Smooth muscle cell (in vitro differentiated cells): ENCODE results near the gene CCDC134. TPM values are rescaled to one million over a fixed set of nuclear protein-coding genes. Genes with fewer than 3 reads are reported as not detected.

Source experiments
- DNase-seq: peaks from one replicate; lab custom pipeline; 2025; ENCODE audit not compliant: unreplicated experiment; lab: John Stamatoyannopoulos, UW
- H2AFZ ChIP-seq: fragments of 200-600 bp; sonication (generic); 2 replicates; pipeline ENCODE4 v1.6.0; 2016; ENCODE audit warnings: antibody characterized with exemption, low read depth, mild to moderate bottlenecking
- H3F3A ChIP-seq: fragments of 200-600 bp; sonication (generic); 2 replicates; pipeline ENCODE4 v1.6.0; 2017; ENCODE audit warnings: antibody characterized with exemption, low read depth
- H3K27ac ChIP-seq: fragments of 200-600 bp; sonication (generic); 2 replicates; pipeline ENCODE4 v1.5.1; 2016; ENCODE audit warnings: low read depth, mild to moderate bottlenecking
- H3K27me3 ChIP-seq: fragments of 200-600 bp; sonication (generic); 2 replicates; pipeline ENCODE4 v1.6.1; 2016; ENCODE audit warnings: low read depth, mild to moderate bottlenecking
- H3K36me3 ChIP-seq: fragments of 200-600 bp; sonication (generic); 2 replicates; pipeline ENCODE4 v1.5.1; 2016; ENCODE audit warnings: low read depth
- H3K4me1 ChIP-seq: fragments of 200-600 bp; sonication (generic); 2 replicates; pipeline ENCODE4 v1.5.1; 2016; ENCODE audit warnings: low read depth
- H3K4me2 ChIP-seq: fragments of 200-600 bp; sonication (generic); 2 replicates; pipeline ENCODE4 v1.6.0; 2016; ENCODE audit warnings: mild to moderate bottlenecking
- H3K4me3 ChIP-seq: fragments of 200-600 bp; sonication (generic); 2 replicates; pipeline ENCODE4 v1.5.1; 2016; ENCODE audit warnings: mild to moderate bottlenecking
- H3K79me2 ChIP-seq: fragments of 200-600 bp; sonication (generic); 2 replicates; pipeline ENCODE4 v1.6.0; 2016; ENCODE audit warnings: low read depth, mild to moderate bottlenecking
- H3K9ac ChIP-seq: fragments of 200-600 bp; sonication (generic); 2 replicates; pipeline ENCODE4 v1.6.0; 2016; ENCODE audit warnings: low read depth
- H3K9me3 ChIP-seq: fragments of 200-600 bp; sonication (generic); replicated peaks from 2 replicates; pipeline ENCODE4 v1.5.1; 2016; ENCODE audit warnings: low read depth
- H4K20me1 ChIP-seq: fragments of 200-600 bp; sonication (generic); 2 replicates; pipeline ENCODE4 v1.6.0; 2016; ENCODE audit warnings: low read depth
- WGBS: methylation state at CpG from one replicate; pipeline ENCODE4 v1.1.7; 2016; ENCODE audit warnings: low lambda C conversion rate; 5-methylcytosine and 5-hydroxymethylcytosine counted together
- polyA plus RNA-seq: library from polyadenylated mRNA; unstranded; fragments of >200 nt; fragmentation: Nextera tagmentation; extraction: Ambion mirVana; gene quantifications from 2 replicates; pipeline ENCODE4 v1.2.1, GENCODE V29; 2016
- total RNA-seq: library from RNA; depleted of rRNA; stranded (reverse); fragments of >200 nt; gene quantifications from 2 replicates; pipeline ENCODE4 v1.2.3, GENCODE V29; 2014
- TF ChIP-seq, protein P1 (sequence below): fragments of 200-600 bp; sonication (generic); IDR thresholded peaks from 2 replicates; pipeline ENCODE4 v1.5.1; 2017; ENCODE audit warnings: borderline replicate concordance, mild to moderate bottlenecking, antibody characterized with exemption; ENCODE audit not compliant: insufficient read depth, poor library complexity, severe bottlenecking

Gene CCDC134
- total and polyA plus RNA-seq, 2 experiments from 2014 or later, result 7.4 to 8.8 TPM

DNA sequence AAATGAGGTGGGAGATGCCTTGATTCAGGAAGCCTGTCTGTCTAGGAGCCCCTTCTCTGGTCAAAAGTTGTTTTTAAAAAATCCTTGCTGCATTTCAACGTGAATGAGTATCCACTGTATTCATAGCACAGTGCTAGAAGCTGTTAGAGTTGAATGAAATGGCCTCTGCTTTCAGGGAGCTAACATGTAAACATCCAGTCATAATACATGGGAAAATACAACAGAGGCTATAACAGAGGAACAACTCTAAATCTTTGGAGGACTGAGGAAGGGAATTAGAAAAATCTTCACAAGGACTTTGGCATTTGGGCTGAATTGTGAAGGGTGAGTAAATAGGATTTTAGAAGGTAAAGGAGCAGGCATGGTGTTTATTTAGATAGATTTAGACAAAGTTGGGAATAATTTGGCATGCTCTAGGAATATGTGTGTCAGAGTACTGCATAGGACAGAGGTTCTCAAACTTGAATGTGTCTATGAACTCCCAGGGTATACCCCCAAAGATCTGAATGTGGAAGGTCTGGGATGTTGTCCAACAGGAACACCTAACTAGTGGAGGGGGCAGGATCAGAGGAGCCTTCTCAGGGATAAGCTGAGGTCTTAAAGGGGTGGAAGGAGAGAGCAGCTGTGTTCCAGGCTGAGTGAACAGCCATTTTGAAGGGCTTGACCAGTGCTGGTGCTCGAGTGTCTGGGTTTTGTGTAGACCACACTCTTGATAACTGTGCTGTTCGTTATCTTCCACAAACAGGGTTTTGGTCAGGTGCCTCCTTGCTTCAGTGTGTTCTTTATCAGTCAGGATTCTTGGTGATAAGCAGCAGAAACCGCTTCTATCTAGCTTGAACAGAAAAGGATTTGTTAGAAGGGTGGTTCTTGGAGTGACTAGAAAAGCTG, 45.1 kb downstream of the CCDC134 start:
- no peak overlapping the region for H3K4me3 ChIP-seq
- H3K36me3 ChIP-seq, result no peaks in the 10 kb centered on the region
- DNase-seq, result no peak
- 35% methylated on average over 4 of the region's 4 CpGs for WGBS
- H3F3A ChIP-seq, result peaks cover 15% of the 10 kb centered on the region
- H2AFZ ChIP-seq, result no peak overlapping the region
- H4K20me1 ChIP-seq, result peaks cover 100% of the 10 kb centered on the region
- peaks cover 28% of the 10 kb centered on the region for H3K4me1 ChIP-seq
- H3K9me3 ChIP-seq, result no peaks in the 10 kb centered on the region
- TF ChIP-seq, protein P1, sequence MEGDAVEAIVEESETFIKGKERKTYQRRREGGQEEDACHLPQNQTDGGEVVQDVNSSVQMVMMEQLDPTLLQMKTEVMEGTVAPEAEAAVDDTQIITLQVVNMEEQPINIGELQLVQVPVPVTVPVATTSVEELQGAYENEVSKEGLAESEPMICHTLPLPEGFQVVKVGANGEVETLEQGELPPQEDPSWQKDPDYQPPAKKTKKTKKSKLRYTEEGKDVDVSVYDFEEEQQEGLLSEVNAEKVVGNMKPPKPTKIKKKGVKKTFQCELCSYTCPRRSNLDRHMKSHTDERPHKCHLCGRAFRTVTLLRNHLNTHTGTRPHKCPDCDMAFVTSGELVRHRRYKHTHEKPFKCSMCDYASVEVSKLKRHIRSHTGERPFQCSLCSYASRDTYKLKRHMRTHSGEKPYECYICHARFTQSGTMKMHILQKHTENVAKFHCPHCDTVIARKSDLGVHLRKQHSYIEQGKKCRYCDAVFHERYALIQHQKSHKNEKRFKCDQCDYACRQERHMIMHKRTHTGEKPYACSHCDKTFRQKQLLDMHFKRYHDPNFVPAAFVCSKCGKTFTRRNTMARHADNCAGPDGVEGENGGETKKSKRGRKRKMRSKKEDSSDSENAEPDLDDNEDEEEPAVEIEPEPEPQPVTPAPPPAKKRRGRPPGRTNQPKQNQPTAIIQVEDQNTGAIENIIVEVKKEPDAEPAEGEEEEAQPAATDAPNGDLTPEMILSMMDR, result no peak
- peak overlapping the region; percentile 11 for H3K4me2 ChIP-seq
- H3K79me2 ChIP-seq, result peaks cover 100% of the 10 kb centered on the region
- H3K9ac ChIP-seq, result no peak overlapping the region
- peak overlapping the region; percentile 38 for H3K27ac ChIP-seq
- H3K27me3 ChIP-seq, result no peaks in the 10 kb centered on the region

DNA sequence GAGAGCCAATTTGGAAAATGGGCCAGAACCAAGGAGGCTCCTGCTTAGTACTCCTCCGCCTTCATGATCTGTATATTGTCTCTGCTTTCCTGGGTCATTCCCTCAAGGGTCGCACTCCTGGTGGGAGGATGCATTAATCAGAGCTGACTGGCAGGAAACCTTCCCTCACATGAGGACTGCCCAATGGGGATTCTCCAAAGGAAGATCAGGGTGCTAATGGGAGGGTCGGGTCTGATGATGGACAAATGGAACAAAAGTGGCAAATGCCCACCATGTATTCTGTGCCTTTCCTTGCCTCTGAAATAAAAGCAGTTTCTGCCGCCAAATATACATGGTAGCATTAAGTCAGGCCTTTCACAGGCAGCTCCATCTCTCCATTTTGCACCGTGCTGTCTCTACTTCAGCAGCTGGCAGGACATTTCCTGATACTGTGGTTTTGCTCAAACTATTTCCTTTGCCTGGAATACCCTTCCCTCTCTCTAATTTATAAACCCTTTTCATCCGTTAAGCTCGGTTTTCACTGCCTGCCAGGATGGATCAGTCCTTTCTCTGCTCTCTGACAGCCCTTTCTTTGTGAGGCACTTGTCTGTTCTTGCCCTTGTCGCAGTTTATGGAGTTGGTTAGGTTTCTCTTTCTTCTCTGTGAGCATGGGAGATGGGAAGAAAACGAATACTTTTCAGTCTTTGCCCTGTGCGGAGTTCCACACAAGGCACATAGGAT, 45.9 kb downstream of the CCDC134 start:
- H3K36me3 ChIP-seq, result no peaks in the 10 kb centered on the region
- TF ChIP-seq, protein P1, result no peak
- no peak for DNase-seq
- WGBS, result 74% methylated on average over 10 of the region's 10 CpGs
- no peak overlapping the region for H2AFZ ChIP-seq
- no peak overlapping the region for H3K4me3 ChIP-seq
- H3K79me2 ChIP-seq, result peaks cover 100% of the 10 kb centered on the region
- H3K27ac ChIP-seq, result peak overlapping the region; percentile 9
- no peak overlapping the region for H3K9ac ChIP-seq
- peak overlapping the region; percentile 49 for H3K4me2 ChIP-seq
- H3K4me1 ChIP-seq, result peaks cover 28% of the 10 kb centered on the region
- H3K9me3 ChIP-seq, result no peaks in the 10 kb centered on the region
- peaks cover 12% of the 10 kb centered on the region for H3F3A ChIP-seq
- no peaks in the 10 kb centered on the region for H3K27me3 ChIP-seq
- peaks cover 100% of the 10 kb centered on the region for H4K20me1 ChIP-seq

DNA sequence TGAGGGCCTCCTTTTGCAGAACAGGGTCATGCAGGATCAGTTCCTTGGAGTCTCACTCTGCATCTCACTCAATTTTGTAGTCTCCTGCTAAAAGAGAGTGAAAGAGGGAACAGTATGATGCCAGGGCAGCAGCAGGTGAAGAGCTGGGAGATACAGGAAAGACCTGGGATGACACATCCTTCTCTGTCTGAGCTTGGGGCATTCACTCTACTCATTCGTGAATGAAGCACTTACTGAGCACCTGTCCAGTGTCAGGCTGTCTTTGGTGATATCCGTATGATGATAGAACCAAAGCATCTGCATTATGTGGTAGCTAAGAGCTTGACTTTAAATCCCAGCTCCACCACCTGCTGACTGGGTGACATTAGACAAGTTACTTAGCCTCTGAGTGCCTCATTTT, 46.8 kb downstream of the CCDC134 start:
- no peak overlapping the region for H2AFZ ChIP-seq
- no peak overlapping the region for H3K4me2 ChIP-seq
- H3K9ac ChIP-seq, result no peak overlapping the region
- no peaks in the 10 kb centered on the region for H3K36me3 ChIP-seq
- peaks cover 28% of the 10 kb centered on the region for H3K4me1 ChIP-seq
- H3K4me3 ChIP-seq, result no peak overlapping the region
- peaks cover 100% of the 10 kb centered on the region for H3K79me2 ChIP-seq
- DNase-seq, result no peak
- H3K27me3 ChIP-seq, result no peaks in the 10 kb centered on the region
- H3K27ac ChIP-seq, result no peak overlapping the region
- peaks cover 12% of the 10 kb centered on the region for H3F3A ChIP-seq
- 75% methylated on average over 2 of the region's 2 CpGs for WGBS
- peaks cover 100% of the 10 kb centered on the region for H4K20me1 ChIP-seq
- TF ChIP-seq, protein P1, result no peak
- no peaks in the 10 kb centered on the region for H3K9me3 ChIP-seq
